Spleen (tissue), 11 donors: ENCODE results near the gene ID4. TPM values are rescaled to one million over a fixed set of nuclear protein-coding genes. Genes with fewer than 3 reads are reported as not detected.
A peak's percentile ranks its signal among the peaks of the same experiment; 100 is the strongest.

Experiments used
- DNase-seq: peaks from one replicate; pipeline ENCODE4 v3.0.0-alpha.2; 2020
- H3K27ac ChIP-seq, 8 donors: fragments of 200-600 bp; sonication (generic) in 7 of 8; 1 replicate in 4 of 8; 2 replicates in 4 of 8; pipeline versions ENCODE4 v1.5.0 to v1.8.0; 2016 to 2021; ENCODE audit warnings: inconsistent platforms in 4 of 8, mild to moderate bottlenecking in 4 of 8, moderate library complexity in 1 of 8
- H3K27me3 ChIP-seq, 7 donors: fragments of 200-600 bp; sonication (generic) in 6 of 7; replicated peaks in 1 of 7; 1 replicate in 4 of 7; 2 replicates in 3 of 7; pipeline versions ENCODE4 v1.5.0 to v1.8.0; 2016 to 2021; ENCODE audit warnings: inconsistent platforms in 3 of 7, mild to moderate bottlenecking in 1 of 7
- H3K36me3 ChIP-seq, 6 donors: fragments of 200-600 bp; sonication (generic) in 5 of 6; 1 replicate in 4 of 6; 2 replicates in 2 of 6; pipeline versions ENCODE4 v1.5.0 to v1.8.0; 2016 to 2021; ENCODE audit warnings: inconsistent platforms in 2 of 6
- H3K4me1 ChIP-seq, 6 donors: fragments of 200-600 bp; sonication (generic) in 5 of 6; 1 replicate in 3 of 6; 2 replicates in 3 of 6; pipeline versions ENCODE4 v1.5.0 to v1.8.0; 2016 to 2021; ENCODE audit warnings: inconsistent platforms in 3 of 6
- H3K4me3 ChIP-seq, 8 donors: fragments of 200-600 bp; sonication (generic) in 7 of 8; 1 replicate in 4 of 8; 2 replicates in 4 of 8; pipeline versions ENCODE4 v1.5.0 to v1.8.0; 2016 to 2021; ENCODE audit warnings: inconsistent platforms in 4 of 8, mild to moderate bottlenecking in 4 of 8, moderate library complexity in 2 of 8
- H3K9me3 ChIP-seq, 8 donors: fragments of 200-600 bp; sonication (generic) in 7 of 8; 1 replicate in 4 of 8; 2 replicates in 4 of 8; pipeline versions ENCODE4 v1.5.0 to v1.8.0; 2016 to 2021; ENCODE audit warnings: inconsistent platforms in 4 of 8
- POLR2A ChIP-seq, 3 donors: fragments of 450-650 bp; IDR thresholded peaks; one replicate each; pipeline ENCODE4 v1.5.1; 2017; ENCODE audit warnings: antibody characterized with exemption in 3 of 3, mild to moderate bottlenecking in 1 of 3
- POLR2AphosphoS5 ChIP-seq, 3 donors: sonication (generic); formaldehyde crosslinking; IDR thresholded peaks; one replicate each; pipeline ENCODE4 v1.5.1; 2017; ENCODE audit warnings: antibody characterized with exemption in 3 of 3
- WGBS, 5 donors: extraction: QIAGEN DNeasy Blood & Tissue Kit in 3 of 5; methylation state at CpG; one replicate each; pipeline versions ENCODE4 v1.1.5 to v1.1.7; 2013 to 2018; 5-methylcytosine and 5-hydroxymethylcytosine counted together
- intact Hi-C: fragments of 100-400 bp; cut with DNase I; formaldehyde crosslinking; loops from one replicate; pipeline ENCODE4 v1.15.0; 2023; ENCODE audit warnings: low total_unique reads
- polyA plus RNA-seq, 3 donors: library from polyadenylated mRNA; stranded (reverse); fragments of 200-250 nt; gene quantifications; one replicate each; pipeline ENCODE4 v1.2.1, GENCODE V29; 2013
- total RNA-seq, 7 donors: library from RNA; depleted of rRNA in 3 of 7; stranded (reverse); fragments of >200 nt in 3 of 7; fragmentation: NEBNext Ultra II Directional in 4 of 7; extraction: Animal tissue kit (Norgen Biotek cat#: 25700) in 4 of 7; gene quantifications; one replicate each; pipeline versions ENCODE4 v1.1.0 to v1.2.1, GENCODE V29; 2016 to 2021
- TF ChIP-seq, protein P1 (sequence below), 11 experiments: fragments of 200-600 bp in 7 of 11; fragments of 450-650 bp in 4 of 11; sonication (generic) in 4 of 11; IDR thresholded peaks in 8 of 11; conservative IDR thresholded peaks in 3 of 11; 1 replicate in 7 of 11; 2 replicates in 4 of 11; pipeline versions ENCODE4 v1.4.0 to v1.8.0; 2016 to 2021; ENCODE audit warnings: antibody characterized with exemption in 11 of 11, inconsistent platforms in 4 of 11, mild to moderate bottlenecking in 1 of 11
- donor health status: healthy with polysubstance abuse.
- donor health status: DM: no; HTN: no; CAD: no; lungs with moderate emphysema.
- donor health status: DM: no; HTN: no; CAD: no.
- donor health status: Bipolar disorder and iron deficiency.
- donor health status: healthy.
- donor health status: DM: no; HTN: no; CAD: no.
- donor health status: DM: yes; HTN: yes; CAD: no.

The ID4 gene
- total and polyA plus RNA-seq, 10 donors: 7.8 to 29.1 (median 15.7) TPM

DNA sequence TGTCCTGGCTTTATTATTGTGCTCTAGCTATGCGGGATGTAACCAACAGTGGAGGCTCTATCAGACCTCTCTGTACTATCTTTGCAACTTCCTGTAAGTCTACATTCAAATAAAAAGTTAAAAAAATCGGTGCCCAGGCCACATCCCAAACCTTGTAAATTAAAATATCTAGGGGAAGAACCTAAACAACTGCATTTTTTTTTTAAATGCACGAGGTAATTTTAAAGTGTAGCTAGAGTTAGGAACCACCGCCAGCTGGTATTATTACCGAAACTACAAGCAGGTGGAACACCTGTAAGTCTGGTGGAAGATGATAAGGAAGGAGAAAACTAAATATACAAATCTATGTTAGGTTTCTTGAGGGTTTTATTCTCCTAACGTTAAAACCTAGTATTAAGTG, 34.5 kb upstream of the ID4 start:
- DNase-seq: no peak
- H3K4me1 ChIP-seq: peaks cover 3 to 22% (median 18%) of the 10 kb centered on the region in 6 donors
- TF ChIP-seq POLR2AphosphoS5 (IDR thresholded peaks at IDR 0.05) (no peak), POLR2A (IDR thresholded peaks at IDR 0.05) (no peak)
- TF ChIP-seq, protein P1, sequence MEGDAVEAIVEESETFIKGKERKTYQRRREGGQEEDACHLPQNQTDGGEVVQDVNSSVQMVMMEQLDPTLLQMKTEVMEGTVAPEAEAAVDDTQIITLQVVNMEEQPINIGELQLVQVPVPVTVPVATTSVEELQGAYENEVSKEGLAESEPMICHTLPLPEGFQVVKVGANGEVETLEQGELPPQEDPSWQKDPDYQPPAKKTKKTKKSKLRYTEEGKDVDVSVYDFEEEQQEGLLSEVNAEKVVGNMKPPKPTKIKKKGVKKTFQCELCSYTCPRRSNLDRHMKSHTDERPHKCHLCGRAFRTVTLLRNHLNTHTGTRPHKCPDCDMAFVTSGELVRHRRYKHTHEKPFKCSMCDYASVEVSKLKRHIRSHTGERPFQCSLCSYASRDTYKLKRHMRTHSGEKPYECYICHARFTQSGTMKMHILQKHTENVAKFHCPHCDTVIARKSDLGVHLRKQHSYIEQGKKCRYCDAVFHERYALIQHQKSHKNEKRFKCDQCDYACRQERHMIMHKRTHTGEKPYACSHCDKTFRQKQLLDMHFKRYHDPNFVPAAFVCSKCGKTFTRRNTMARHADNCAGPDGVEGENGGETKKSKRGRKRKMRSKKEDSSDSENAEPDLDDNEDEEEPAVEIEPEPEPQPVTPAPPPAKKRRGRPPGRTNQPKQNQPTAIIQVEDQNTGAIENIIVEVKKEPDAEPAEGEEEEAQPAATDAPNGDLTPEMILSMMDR (IDR thresholded peaks at IDR 0.05 in 8 of 11, conservative IDR thresholded peaks at IDR 0.05 in 3 of 11): no peak
- H3K4me3 ChIP-seq: no peak overlapping the region
- H3K27ac ChIP-seq: peak overlapping the region in 2 of 8 donors; percentile 53 to 85
- H3K9me3 ChIP-seq: peaks cover 0 to 2% (median 0%) of the 10 kb centered on the region in 8 donors
- intact Hi-C loops: no loop called here
- no peaks in the 10 kb centered on the region for H3K36me3 ChIP-seq
- WGBS, 5 donors: 72 to 80% (median 74%) methylated on average over 6 of the region's 6 CpGs
- H3K27me3 ChIP-seq: peaks cover 0 to 47% (median 12%) of the 10 kb centered on the region in 7 donors

DNA sequence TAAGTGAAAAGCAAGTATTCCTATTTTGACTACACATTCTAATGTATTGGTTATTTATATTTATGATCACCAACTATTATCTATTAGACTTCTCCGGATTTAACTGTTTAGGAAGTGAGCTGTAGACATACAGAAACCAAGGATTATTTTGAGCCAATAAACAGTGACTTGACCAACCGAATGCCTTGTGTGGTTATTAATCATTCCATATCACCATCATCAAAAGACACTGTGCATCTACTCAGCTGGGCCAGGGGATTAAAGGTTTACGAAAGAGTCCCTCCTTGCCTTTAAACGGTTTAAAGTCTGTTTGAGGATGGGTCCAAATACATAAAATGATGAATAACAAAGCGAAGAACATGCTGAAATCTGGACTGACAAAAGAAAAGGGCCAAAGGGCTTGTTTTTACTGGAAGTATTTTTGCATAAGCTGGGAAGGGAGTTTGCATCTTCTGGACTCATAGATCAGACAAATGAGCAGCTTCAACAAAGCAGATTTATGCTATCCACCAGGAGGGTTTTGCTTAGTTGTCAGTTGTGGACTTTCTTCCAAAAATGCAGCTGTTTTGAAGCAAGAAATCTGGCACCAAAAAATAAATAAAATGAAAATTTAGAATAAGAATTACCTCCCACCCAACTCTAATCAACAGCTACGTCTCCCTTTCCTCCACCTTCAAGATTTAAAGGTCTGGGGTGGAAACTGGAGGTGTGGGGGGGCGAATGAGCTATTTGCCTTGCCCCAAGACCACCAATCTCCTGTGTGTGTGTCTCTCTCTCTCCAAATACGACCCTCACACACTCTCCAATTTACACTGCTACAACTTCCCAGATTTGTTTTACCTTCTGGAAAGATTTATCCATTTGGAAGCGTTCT, 33.6 kb upstream of the ID4 start:
- TF ChIP-seq POLR2AphosphoS5 (IDR thresholded peaks at IDR 0.05) (no peak), POLR2A (IDR thresholded peaks at IDR 0.05) (no peak)
- TF ChIP-seq, protein P1 (IDR thresholded peaks at IDR 0.05 in 8 of 11, conservative IDR thresholded peaks at IDR 0.05 in 3 of 11): no peak
- WGBS, 5 donors: 36 to 42% (median 40%) methylated on average over 9 of the region's 9 CpGs
- H3K9me3 ChIP-seq: no peaks in the 10 kb centered on the region
- H3K36me3 ChIP-seq: no peaks in the 10 kb centered on the region
- peak overlapping the region in 5 of 8 donors; percentile 40 to 65 (median 43) for H3K4me3 ChIP-seq
- DNase-seq: no peak
- peaks cover 3 to 22% (median 18%) of the 10 kb centered on the region in 6 donors for H3K4me1 ChIP-seq
- intact Hi-C loops: no loop called here
- peak overlapping the region in 7 of 8 donors; percentile 53 to 87 (median 80) for H3K27ac ChIP-seq
- H3K27me3 ChIP-seq: peaks cover 0 to 47% (median 12%) of the 10 kb centered on the region in 7 donors

DNA sequence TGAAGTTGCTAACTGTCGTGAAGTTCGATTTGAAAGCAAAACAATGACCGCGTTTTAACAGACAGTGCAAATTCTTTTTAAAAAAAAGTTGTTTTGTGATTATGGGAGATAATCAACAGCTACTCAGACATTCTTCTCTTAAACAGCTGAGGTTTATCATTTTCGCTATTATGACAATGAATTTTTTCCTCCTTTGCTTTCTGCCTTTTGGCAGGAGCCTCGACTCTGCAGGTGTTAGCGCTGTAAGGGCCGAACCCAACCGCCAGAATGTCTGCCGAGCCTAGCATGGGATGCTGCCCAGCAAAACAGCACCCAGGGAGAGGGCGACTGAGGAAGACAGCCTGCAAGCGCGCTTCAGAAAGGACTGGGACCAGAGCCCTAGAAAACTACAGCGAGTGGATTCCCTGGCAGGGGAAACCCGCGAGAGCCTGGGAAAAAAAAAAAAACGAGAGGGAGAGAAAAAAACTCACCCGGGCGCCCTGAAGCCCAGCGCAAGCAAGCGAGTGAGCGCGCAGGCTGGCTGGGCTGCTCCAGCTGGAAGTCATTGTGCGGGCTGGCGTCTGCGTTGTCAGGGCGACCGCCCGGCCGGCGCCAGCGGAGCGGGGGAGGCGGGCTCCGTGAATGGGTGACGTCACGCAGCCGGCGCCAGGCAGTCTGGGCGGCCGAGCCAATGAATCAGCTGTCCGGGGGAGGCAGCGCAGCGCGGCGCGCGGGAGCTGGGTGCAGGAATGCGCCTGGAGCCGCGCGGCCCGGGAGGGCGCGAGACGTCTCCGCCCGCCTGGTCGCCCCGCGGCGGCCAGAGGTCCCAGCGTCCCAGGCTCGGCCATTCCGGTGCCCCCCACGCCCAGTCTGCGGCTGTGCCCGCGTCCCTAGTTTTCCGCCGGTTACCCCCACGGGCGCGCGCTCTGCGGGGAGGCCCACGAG, 32.7 kb upstream of the ID4 start:
- intact Hi-C loops: no loop called here
- Histone ChIP-seq H3K36me3 (no peaks in the 10 kb centered on the region), H3K4me1 (peaks cover 3 to 22% (median 18%) of the 10 kb centered on the region in 6 donors), H3K9me3 (no peaks in the 10 kb centered on the region), H3K4me3 (peak overlapping the region; percentile 21 to 65 (median 41)), H3K27me3 (peaks cover 0 to 47% (median 12%) of the 10 kb centered on the region in 7 donors), H3K27ac (peak overlapping the region; percentile 48 to 87 (median 81))
- TF ChIP-seq, protein P1 (IDR thresholded peaks at IDR 0.05 in 8 of 11, conservative IDR thresholded peaks at IDR 0.05 in 3 of 11): no peak
- peak; percentile 75 to 90 (median 86) for TF ChIP-seq POLR2AphosphoS5 (IDR thresholded peaks at IDR 0.05)
- peak in 1 of 3 donors; percentile 11 for TF ChIP-seq POLR2A (IDR thresholded peaks at IDR 0.05)
- DNase-seq: peak; percentile 89
- 1 to 2% (median 2%) methylated on average over 74 to 77 of the region's 77 CpGs for WGBS, 5 donors
